PFSK-1 (cell line): ENCODE measurements around the gene OLIG1.

ENCODE experiments used
- FOXP2 ChIP-seq: optimal IDR thresholded peaks from 2 replicates; pipeline ENCODE3; 2011; ENCODE audit warnings: borderline replicate concordance, control low read depth, inconsistent platforms; ENCODE audit not compliant: insufficient read depth; ENCODE audit errors: extremely low read length, extremely low read depth
- POLR2AphosphoS5 ChIP-seq: IDR thresholded peaks from 2 replicates; pipeline ENCODE4 v1.6.1; 2012; ENCODE audit warnings: low read depth, mild to moderate bottlenecking, control low read depth, low read length, moderate library complexity
- REST ChIP-seq, 2 experiments: IDR thresholded peaks; 2 replicates each; pipeline versions ENCODE4 v1.6.1 to v1.8.0; 2011 to 2012; ENCODE audit warnings: low read depth in 2 of 2, low read length in 2 of 2, control low read depth in 1 of 2, inconsistent platforms in 1 of 2, mild to moderate bottlenecking in 1 of 2, moderate library complexity in 1 of 2; ENCODE audit not compliant: insufficient read depth in 1 of 2
- SIN3A ChIP-seq: IDR thresholded peaks from 2 replicates; pipeline ENCODE4 v1.6.1; 2012; ENCODE audit warnings: mild to moderate bottlenecking, low read length, moderate library complexity, borderline replicate concordance; ENCODE audit not compliant: insufficient read depth
- TAF1 ChIP-seq: IDR thresholded peaks from 2 replicates; pipeline ENCODE4 v1.6.1; 2012; ENCODE audit warnings: low read length, control low read depth, borderline replicate concordance; ENCODE audit not compliant: insufficient read depth

The OLIG1 gene

GRCh38 chr21:33032434-33033047 lies 37.4 kb upstream of the OLIG1 start:
- TF ChIP-seq FOXP2: no peak
- no peak for TF ChIP-seq POLR2AphosphoS5
- TF ChIP-seq REST (IDR thresholded peaks at IDR 0.05; ENCODE audit: insufficient read depth in 1 of 2, low read depth in 2 of 2, low read length in 2 of 2): no peak
- no peak for TF ChIP-seq TAF1
- TF ChIP-seq SIN3A: no peak

- TF ChIP-seq REST (IDR thresholded peaks at IDR 0.05; ENCODE audit: insufficient read depth in 1 of 2, low read depth in 2 of 2, low read length in 2 of 2): no peak
These were observed 36.6 kb upstream of the OLIG1 start for GRCh38 chr21:33033094-33033951.

- TF ChIP-seq FOXP2 (no peak), TAF1 (no peak), REST (IDR thresholded peaks at IDR 0.05; ENCODE audit: insufficient read depth in 1 of 2, low read depth in 2 of 2, low read length in 2 of 2) (no peak), POLR2AphosphoS5 (no peak), SIN3A (no peak)
These were observed 36.0 kb upstream of the OLIG1 start for GRCh38 chr21:33033961-33034413.

- TF ChIP-seq FOXP2: no peak
- no peak for TF ChIP-seq TAF1
- TF ChIP-seq SIN3A: no peak
These were observed 34.8 kb upstream of the OLIG1 start for GRCh38 chr21:33035147-33035546.

GRCh38 chr21:33036430-33037162 lies 33.3 kb upstream of the OLIG1 start:
- TF ChIP-seq TAF1 (no peak), POLR2AphosphoS5 (no peak), FOXP2 (no peak)

GRCh38 chr21:33037501-33037900 lies 32.4 kb upstream of the OLIG1 start:
- no peak for TF ChIP-seq SIN3A
- TF ChIP-seq REST (IDR thresholded peaks at IDR 0.05; ENCODE audit: insufficient read depth in 1 of 2, low read depth in 2 of 2, low read length in 2 of 2): no peak
- no peak for TF ChIP-seq POLR2AphosphoS5
- no peak for TF ChIP-seq FOXP2
